ENCODE results near the gene KAT7.

KAT7 gene

GRCh38 chr17:49870298-49870697 is 81.8 kb downstream of the KAT7 start:
- no peaks in the 10 kb centered on the region for H3K27me3 ChIP-seq (ENCODE audit: insufficient read depth, poor library complexity, severe bottlenecking)
- DNase-seq (ENCODE audit: low read depth in 1 of 2, low spot score in 1 of 2), result no peak
- H3K4me3 ChIP-seq (replicated peaks; ENCODE audit: insufficient read depth, low read length), result no peak overlapping the region
- no peak overlapping the region for H3K27ac ChIP-seq (replicated peaks)
- TF ChIP-seq CTCF (IDR thresholded peaks at IDR 0.05; ENCODE audit: insufficient read depth, low read length), result no peak
- no peak for TF ChIP-seq REST (IDR thresholded peaks at IDR 0.05; ENCODE audit: insufficient replicate concordance, low read depth)
- no peak for TF ChIP-seq SPI1 (IDR thresholded peaks at IDR 0.05; ENCODE audit: borderline replicate concordance, low read depth)
- no peak for TF ChIP-seq GABPA (IDR thresholded peaks at IDR 0.05; ENCODE audit: low read depth)
- no peak for TF ChIP-seq POLR2AphosphoS5 (IDR thresholded peaks at IDR 0.05; ENCODE audit: low read depth)

GRCh38 chr17:49871211-49871610 is 82.7 kb downstream of the KAT7 start:
- Histone ChIP-seq H3K4me3 (replicated peaks; ENCODE audit: insufficient read depth, low read length) (no peak overlapping the region), H3K27me3 (ENCODE audit: insufficient read depth, poor library complexity, severe bottlenecking) (peaks cover 3% of the 10 kb centered on the region), H3K27ac (replicated peaks) (no peak overlapping the region)
- no peak for DNase-seq (ENCODE audit: low read depth in 1 of 2, low spot score in 1 of 2)
- TF ChIP-seq CTCF (IDR thresholded peaks at IDR 0.05; ENCODE audit: insufficient read depth, low read length), result no peak
- TF ChIP-seq SPI1 (IDR thresholded peaks at IDR 0.05; ENCODE audit: borderline replicate concordance, low read depth), result no peak
- no peak for TF ChIP-seq REST (IDR thresholded peaks at IDR 0.05; ENCODE audit: insufficient replicate concordance, low read depth)
- TF ChIP-seq GABPA (IDR thresholded peaks at IDR 0.05; ENCODE audit: low read depth), result no peak
- TF ChIP-seq POLR2AphosphoS5 (IDR thresholded peaks at IDR 0.05; ENCODE audit: low read depth), result no peak

GRCh38 chr17:49872754-49873377 is 84.4 kb downstream of the KAT7 start:
- DNase-seq (ENCODE audit: low read depth in 1 of 2, low spot score in 1 of 2), result no peak
- TF ChIP-seq SPI1 (IDR thresholded peaks at IDR 0.05; ENCODE audit: borderline replicate concordance, low read depth), result peak; percentile 22; the same call in 1 of the 2 replicates
- no peak for TF ChIP-seq CTCF (IDR thresholded peaks at IDR 0.05; ENCODE audit: insufficient read depth, low read length)
- no peak overlapping the region for H3K27ac ChIP-seq (replicated peaks)

GRCh38 chr17:49873466-49873865 is 85.0 kb downstream of the KAT7 start:
- no peak for TF ChIP-seq REST (IDR thresholded peaks at IDR 0.05; ENCODE audit: insufficient replicate concordance, low read depth)
- TF ChIP-seq POLR2AphosphoS5 (IDR thresholded peaks at IDR 0.05; ENCODE audit: low read depth), result no peak
- TF ChIP-seq GABPA (IDR thresholded peaks at IDR 0.05; ENCODE audit: low read depth), result no peak
- no peak for TF ChIP-seq SPI1 (IDR thresholded peaks at IDR 0.05; ENCODE audit: borderline replicate concordance, low read depth)
- no peak for TF ChIP-seq CTCF (IDR thresholded peaks at IDR 0.05; ENCODE audit: insufficient read depth, low read length)
- Histone ChIP-seq H3K27me3 (ENCODE audit: insufficient read depth, poor library complexity, severe bottlenecking) (peaks cover 8% of the 10 kb centered on the region), H3K27ac (replicated peaks) (no peak overlapping the region), H3K4me3 (replicated peaks; ENCODE audit: insufficient read depth, low read length) (no peak overlapping the region)
- no peak for DNase-seq (ENCODE audit: low read depth in 1 of 2, low spot score in 1 of 2)

More at GRCh38 chr17:49872754-49873377, 84.4 kb downstream of the KAT7 start:
- Histone ChIP-seq H3K27me3 (ENCODE audit: insufficient read depth, poor library complexity, severe bottlenecking) (peaks cover 6% of the 10 kb centered on the region), H3K4me3 (replicated peaks; ENCODE audit: insufficient read depth, low read length) (no peak overlapping the region)
